ENCODE results near the gene TTC19.

GRCh38 chr17:15977894-15978293 lies 21.7 kb upstream of the TTC19 start:
- no peak for TF ChIP-seq POLR2A (IDR thresholded peaks at IDR 0.05; ENCODE audit: low read depth, low read length)
- no peak for TF ChIP-seq POLR2AphosphoS5 (IDR thresholded peaks at IDR 0.05; ENCODE audit: low read depth, low read length)
- TF ChIP-seq SPI1 (IDR thresholded peaks at IDR 0.05; ENCODE audit: low read depth, low read length): no peak

Measured in GM12891 (cell line).